GM21619 (cell line): ENCODE results near the gene SLC25A52.
A peak's percentile ranks its signal among the peaks of the same experiment; 100 is the strongest.
"Not testable (repeated sequence)": the region's sequence is repeated elsewhere in the genome, so short reads cannot be mapped to it uniquely, and the experiment has no call there.

Source experiments
- ATAC-seq: cut with Tn5 transposase; IDR thresholded peaks from one replicate; pipeline ENCODE4 v1.9.1; 2021; ENCODE audit not compliant: unreplicated experiment

SLC25A52 gene, protein sequence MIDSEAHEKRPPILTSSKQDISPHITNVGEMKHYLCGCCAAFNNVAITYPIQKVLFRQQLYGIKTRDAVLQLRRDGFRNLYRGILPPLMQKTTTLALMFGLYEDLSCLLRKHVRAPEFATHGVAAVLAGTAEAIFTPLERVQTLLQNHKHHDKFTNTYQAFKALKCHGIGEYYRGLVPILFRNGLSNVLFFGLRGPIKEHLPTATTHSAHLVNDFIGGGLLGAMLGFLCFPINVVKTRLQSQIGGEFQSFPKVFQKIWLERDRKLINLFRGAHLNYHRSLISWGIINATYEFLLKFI

DNA sequence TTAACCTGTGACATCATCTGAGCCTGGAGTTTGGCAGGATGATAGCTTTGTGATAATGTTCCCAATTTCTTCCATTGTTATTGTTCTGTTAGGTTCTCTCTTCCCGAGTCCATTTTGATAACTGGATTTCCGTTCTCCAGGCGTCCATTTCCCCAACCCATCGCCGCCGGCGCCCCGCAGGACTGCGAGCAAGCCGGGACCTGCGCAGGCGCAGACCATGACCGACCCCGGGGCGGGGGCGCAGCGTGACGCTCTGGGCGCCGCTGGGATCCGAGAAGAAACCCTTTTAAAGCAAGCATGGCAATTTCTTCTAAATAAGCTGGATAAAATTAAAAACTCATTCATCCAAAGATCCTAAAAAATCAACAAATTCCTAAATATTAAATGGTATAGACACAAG is at the start of gene SLC25A52:
Gene SLC25A52, minus strand, starts transcription at position 186 of the 400 bp plus-strand sequence. CDS start 219 bp downstream, outside the sequence.
- no peak for ATAC-seq

DNA sequence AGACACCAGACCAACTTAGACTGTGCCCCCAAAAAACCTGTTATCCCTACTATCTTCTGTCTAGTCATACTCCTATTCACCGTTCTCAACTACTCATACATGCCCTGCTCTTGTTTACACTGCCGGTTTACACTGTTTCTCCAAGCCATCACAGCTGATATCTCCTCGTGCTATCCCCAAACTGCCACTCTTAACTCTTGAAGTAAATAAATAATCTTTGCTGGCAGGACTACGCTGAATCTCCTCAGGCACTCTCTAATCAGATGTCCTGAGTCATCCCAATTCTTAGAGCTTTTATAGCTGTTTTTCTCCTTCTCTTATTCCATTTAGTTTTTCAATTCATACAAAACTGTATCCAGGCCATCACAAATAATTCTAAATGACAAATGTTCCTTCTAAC is 48.4 kb upstream of the SLC25A52 start:
- not testable (repeated sequence) for ATAC-seq

DNA sequence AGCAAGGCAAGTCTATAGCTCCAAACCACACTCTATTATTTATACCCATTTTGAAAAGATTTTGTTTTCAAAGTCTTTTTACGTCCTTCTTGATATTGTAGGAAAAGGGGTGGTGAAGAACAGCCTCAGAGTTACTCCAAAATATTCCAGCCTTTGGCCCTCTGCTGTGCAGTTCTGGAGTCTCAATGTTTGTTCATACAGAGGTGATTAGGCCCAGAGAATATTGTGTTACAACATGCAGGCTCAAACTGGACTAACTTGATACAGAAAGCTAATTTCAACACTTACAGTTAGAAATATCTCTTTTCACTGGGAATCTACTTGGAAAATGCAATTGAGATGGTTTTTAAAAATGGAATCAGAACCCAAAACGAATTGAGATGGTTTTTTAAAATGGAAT is 40.4 kb upstream of the SLC25A52 start:
- ATAC-seq = no peak

DNA sequence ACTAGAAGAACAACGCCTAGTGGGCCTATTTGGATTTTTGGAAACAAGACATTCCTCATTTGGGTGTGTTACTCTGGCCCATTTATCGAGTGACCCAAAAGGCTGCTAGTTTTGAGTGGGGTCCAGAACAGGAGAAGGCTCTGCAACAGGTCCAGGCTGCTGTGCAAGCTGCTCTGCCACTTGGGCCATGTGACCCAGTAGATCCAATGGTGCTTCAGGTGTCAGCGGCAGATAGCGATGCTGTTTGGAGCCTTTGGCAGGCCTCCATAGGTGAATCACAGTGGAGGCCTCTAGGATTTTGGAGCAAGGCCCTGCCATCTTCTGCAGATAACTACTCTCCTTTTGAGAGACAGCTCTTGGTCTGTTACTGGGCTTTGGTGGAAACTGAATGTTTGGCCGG is 38.6 kb upstream of the SLC25A52 start:
- not testable (repeated sequence) for ATAC-seq

DNA sequence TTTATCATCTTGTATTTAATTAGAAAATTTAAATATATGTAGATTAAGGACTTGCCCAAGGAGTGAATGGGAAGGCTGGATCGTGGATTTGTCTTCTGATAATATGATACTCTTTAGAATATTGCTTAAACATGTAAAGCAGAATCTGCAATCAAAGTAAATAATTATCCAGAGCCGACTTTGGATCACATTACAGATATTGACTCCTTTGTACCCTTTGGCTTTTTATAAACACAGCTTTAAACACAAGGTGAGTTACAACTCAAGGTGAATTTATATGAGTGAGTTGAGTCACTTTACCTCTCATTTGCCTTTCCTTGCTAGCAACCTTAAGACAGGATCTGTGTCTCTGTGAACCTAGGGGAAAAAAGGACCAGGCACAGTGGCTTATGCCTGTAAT is 37.7 kb upstream of the SLC25A52 start:
- no peak for ATAC-seq

DNA sequence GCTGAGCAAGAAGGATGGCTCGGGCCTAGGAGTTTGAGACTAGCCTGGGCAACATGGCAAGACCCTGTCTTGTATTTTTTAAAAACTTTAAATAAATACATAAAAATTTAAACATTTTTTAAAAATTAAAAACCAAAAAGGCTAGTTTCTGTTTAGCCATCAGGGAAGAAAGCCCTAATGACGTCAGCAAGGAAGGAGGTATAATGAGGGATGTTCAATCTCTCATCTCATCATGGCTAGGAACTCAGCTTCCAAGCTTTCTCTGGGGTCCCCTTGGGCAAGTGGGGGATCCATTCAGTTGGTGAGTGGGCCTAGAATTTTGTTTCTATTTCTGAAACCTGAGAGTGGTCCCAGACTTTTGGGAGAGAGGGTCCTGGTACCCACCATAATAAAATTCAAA is 35.1 kb upstream of the SLC25A52 start:
- no peak for ATAC-seq

DNA sequence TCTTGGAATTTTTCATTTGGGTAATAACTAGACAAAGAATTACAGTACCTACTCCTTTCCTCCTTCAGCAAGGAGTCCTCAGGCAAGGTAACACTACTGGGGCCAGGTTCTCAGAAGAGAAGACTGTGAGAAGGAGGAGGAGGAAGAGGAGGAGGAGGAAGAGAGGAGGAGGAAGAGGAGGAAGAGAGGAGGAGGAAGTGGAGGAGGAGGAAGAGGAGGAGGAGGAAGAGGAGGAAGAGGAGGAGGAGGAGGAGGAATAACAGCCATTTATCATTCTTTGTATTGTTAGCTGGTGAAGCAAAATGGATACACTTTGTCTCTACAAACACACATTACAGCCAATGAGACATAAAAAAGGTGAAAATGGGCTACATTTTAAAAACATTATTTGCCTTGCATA is 32.9 kb upstream of the SLC25A52 start:
- ATAC-seq = no peak

DNA sequence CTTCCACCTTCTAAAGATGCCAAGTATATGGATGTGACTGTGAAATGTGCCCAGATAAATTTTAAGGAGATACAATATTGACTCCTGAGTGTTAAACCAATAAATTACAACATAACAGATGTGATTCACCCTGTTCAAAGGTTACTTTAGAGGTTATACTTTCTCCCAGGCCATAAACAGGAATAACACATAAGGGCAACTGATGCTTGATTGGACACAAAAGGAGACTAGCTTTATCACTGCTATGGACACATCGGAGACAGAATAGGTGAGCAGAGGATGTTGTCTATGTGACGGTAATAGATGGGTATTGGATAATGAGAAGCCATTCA is 31.9 kb upstream of the SLC25A52 start:
- ATAC-seq = no peak

DNA sequence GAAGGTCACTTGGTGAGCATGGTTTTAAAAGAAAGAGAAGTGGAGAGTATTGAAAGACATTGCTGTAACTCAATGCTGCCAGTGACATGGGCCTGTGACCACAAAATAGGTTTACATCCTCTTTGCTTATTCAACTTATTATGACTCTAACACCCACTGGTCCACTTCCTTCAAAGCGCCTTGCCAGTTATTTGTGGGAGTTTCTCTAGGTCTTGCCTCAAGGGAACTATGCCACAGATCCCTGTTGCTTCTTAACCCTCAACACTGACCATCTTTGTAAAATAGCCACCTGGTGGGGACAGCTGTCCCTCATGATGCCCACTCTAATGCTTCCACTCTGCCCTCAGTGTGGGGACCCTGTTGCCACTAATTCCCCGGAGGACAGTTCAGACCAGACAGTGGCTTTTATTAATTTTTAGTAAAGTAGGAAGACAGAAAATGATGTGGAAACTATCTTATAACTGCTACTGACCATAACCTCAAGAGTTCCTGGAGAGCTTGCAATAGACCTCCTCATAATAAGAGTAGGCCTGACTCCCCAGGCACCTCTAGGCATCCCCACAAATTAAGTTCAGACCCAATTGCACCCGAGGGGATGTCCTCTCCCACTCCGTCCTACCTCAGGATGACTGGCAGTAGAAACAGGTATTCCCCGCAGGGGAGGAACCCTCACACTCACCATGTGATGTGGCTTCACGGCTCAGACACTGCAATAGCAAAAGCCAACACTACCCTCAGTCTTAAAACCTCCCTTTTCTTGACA is 31.3 kb upstream of the SLC25A52 start:
- ATAC-seq = peak; percentile 93

DNA sequence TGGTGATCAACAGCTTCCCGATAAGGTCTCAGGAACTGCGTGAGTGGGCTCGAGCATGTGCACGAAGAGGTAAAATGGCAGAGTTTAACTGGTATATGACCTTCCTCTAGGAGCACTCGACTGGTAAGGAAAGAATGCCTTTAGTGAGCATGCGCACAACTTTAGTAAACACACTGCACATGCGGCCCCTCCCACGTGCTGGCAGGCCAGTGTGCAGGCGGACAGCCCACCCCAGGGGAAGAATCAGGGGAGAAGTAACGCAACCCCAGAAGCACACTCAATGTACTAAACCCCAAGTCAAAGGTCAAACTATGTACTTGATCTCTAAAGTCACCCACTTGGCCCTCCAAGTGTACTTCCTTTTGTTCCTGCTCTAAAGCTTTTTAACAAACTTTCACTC is 28.7 kb upstream of the SLC25A52 start:
- ATAC-seq = no peak

DNA sequence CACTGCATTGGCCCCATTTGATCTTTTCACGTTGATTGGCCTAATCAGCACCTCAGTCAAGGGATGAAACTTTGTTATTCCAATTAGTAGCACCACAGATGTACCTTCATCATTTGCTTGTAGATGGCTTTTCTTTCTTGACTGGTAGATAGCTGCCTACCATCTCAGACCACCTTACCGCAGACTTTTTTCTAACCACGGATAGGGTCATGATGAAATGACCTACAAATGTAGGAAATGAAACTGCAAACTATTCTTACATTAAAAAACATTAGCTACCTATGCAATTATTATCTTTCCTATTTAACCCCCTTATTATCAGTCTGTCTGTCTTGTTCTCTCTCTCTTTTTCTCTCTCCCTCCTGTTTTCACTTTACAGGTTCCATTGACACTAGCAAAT is 22.4 kb upstream of the SLC25A52 start:
- ATAC-seq = no peak

DNA sequence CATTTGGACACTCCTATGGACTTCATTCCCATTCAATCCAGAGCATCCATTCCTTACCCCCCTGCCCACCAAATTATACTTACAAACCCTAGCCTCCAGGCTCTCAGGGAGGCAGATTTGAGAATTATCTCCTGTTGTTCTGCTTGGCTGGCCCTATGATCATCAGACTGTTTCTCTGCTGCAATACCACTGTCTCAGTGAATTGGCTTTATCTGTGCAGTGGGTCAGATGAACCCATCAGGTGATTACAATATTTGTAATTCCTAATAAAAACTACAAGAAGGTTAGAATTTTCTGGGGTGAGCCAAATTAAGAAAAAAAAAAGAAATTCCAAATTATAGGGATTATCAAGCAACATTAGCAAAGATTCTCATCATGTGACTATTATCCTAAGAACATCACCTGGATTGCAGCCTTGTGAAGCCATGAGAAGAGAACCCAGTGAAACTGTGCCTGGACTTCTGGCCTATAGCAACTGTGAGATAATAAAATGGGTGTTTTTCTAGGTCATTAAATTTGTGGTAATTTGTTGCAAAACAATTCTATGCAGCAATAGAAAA is 17.8 kb upstream of the SLC25A52 start:
- ATAC-seq = no peak

DNA sequence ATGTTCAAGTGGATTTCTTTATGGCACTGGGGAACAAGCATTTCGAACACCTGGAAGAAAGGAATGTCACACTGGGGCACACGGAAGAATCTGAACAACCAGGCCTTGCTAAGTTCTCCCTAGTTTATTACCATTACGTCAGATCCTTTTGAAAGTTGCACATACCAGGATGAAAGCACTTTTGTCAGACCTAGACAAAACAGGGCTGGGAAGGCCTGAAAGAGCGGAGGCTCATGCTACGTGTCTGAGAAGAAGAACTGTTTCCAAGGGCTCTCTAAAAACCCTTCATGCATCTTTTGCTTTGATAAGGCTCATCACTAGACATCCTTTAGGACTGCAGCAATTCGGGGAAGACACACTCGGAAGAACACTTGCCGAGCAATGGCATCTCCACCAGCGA is 15.4 kb upstream of the SLC25A52 start:
- ATAC-seq = no peak

DNA sequence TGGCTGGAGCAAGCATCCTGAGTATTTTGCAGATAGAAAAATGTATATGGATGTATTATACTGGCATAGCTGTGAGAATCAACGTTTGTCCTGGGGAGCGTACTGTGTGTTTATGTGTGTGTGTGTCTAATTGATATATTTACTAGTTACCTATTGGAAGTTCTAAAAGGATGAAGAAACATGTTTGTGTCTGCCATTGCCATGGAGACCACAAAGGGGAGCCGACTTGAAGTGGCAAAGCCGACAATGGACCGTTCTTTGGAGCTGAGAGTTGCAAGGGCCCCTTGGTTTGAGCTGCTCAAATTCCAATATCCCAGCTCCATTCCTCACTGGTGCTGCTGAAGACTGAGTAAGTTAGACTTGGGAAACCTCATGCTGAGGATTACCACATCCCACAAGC is 14.3 kb upstream of the SLC25A52 start:
- no peak for ATAC-seq

DNA sequence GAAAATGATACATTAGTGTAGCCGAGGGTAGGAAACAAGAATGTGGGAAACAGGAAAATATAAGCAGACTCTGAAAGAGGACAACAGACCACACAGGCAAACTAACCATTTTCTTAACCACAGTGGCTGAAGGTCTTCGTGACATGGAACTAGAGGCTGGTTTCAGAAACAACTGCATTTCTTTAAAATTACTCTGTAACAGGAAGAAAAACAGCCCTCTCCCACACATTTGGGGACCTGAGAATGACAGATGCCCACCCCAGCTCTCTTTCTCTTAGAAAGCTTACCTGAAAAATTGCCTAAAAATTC is 13.8 kb upstream of the SLC25A52 start:
- no peak for ATAC-seq

DNA sequence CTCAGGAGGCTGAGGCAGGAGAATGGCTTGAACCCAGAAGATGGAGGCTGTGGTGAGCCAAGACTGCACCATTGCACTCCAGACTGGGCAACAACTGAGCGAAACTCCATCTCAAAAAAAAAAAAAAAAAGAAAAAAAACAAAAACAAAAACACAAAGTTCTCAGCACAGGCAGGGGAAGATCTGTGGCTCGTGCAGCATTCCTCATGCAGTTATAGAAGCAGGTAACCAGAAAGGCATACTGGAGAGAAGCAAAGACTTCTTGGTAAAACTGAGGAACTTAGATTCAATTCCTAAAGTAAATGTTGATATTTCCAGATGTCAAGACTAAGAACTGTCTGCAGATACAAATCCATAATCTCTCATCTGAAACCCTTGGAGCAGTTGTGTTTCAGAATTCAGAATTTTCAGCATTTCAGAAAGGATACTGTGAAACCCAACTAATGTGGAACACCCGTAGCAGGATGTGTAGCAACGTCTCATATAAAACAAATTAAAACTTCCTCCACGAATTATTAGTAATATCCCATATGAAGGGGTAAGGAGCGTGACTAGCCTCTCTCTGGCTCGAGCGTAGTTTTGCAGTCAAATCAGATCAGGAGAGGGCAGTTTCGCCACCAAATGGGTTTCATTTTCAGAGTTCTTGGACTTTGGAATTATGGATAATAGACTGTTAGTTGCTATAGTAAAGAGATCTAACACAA is 13.2 kb upstream of the SLC25A52 start:
- ATAC-seq = no peak

DNA sequence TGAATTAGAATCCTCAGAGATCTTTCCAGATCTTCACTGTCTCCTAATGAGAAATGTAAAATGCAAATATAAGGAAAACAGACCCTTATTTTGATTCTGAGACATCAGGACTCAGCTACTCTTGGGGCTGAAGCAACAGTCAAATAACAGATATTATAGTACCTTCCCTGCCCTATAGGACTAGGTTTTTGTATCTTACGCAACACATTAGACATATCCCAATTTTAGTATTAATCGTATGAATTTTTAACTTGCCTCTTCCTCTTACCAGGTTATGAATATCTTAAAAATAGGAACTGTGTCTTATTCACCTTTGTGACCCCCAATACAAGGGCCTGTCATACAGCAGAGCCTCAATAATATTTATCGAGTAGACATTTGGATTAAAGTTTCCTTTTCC is 12.0 kb upstream of the SLC25A52 start:
- no peak for ATAC-seq

DNA sequence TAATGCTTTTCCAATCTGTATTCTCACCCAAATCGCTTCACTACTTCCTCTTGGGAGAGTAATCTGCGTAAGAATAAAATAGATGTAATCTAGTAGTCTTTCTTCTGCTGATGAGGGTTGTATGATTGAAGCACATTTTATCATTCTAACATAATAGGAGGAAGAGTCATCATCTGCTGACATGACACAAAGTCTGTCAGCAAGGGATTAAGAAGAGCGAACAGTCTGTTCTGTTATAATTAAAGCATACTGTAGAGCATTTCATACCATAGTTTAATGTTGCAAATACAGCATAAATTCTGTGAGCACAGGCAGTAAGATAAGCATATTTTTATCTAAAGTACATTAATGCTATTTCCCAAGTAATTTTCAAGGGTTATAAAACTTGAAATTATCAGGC is 10.4 kb downstream of the SLC25A52 start:
- no peak for ATAC-seq

DNA sequence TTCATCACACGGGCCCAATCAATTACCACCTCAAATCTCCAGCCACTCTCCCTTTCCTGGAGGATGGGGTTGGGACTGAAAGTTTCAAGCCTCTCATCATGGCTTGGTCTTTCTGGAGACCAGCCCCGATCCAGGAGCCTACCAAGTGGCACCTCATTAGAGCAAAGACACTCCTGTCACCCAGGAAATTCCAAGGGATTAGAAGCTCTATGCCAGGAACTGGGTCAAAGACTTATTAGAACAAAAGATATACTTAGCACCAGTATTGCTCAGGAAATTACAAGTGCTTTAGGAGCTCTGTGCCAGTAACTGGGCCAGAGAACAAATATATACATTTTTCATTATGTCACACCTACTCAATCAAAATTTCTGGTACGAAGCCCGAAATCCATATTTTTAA is 14.3 kb downstream of the SLC25A52 start:
- no peak for ATAC-seq

DNA sequence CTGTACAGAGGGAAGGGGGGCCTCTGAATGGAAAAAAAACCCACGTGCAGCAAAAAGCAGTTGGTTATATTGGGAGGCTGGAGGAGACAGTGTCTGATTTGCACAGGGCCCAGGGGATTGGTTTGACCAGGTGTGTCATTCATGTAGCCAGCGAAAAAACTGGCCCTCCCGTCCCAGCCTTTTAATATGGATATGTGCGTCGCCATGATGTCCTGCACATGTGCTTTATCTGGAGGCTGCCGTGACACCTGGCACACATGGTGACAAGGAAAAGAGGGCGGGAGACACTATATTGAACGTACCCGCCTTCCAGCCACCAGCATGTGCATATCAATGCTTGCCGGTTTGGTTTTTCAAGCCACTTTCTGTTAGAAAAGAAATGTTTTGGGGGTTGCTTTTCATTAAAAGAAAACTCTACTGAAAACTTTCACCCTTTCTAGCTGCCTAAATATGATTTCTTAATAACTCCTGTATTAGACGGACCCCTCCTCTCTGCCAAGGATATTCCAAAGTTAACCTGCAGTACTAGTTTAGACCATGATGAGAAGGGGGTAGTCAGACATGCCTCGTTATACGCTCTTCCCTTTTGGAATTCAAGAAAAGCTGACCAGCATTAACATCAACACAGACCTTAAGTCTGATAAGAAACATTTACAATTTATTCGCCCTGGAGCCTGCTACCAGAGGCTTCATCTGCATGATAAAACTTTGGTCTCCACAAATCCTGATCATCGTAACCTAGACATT is 16.2 kb downstream of the SLC25A52 start:
- ATAC-seq = no peak

DNA sequence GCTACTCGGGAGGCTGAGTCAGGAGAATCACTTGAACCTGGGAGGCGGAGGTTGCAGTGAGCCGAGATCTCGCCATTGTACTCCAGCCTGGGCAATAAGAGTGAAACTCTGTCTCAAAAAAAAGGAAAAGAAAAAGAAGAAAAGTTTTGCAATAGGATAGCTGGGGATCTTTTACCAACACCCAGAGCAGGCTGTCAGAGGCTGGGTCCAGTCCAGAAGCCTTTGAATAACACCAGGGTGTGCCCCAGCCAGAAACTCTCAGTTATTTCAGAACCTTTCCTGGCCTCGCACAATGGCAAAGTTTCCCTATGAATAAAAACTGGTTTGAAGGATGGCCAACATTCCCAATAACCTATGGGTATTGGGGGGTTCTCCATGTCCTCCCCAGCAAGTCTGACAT is 17.1 kb downstream of the SLC25A52 start:
- ATAC-seq = not testable (repeated sequence)
